Mesothelial cell of epicardium (in vitro differentiated cells): Measurements from ENCODE around the gene PRLR. TPM values are rescaled to one million over a fixed set of nuclear protein-coding genes. Genes with fewer than 3 reads are reported as not detected.

Experiments used
- DNase-seq, 2 experiments: peaks; one replicate each; pipeline ENCODE4 v3.0.0; 2021; ENCODE audit warnings: low spot score in 2 of 2; ENCODE audit not compliant: unreplicated experiment in 2 of 2
- H3K27ac Mint-ChIP-seq: 2 replicates; pipeline ENCODE4 v1.8.0; 2021; ENCODE audit warnings: mixed read lengths
- H3K27me3 Mint-ChIP-seq: 2 replicates; pipeline ENCODE4 v1.8.0; 2021; ENCODE audit warnings: low read depth, mixed read lengths
- H3K36me3 Mint-ChIP-seq: 2 replicates; pipeline ENCODE4 v1.8.0; 2021; ENCODE audit warnings: mixed read lengths
- H3K4me1 Mint-ChIP-seq: 2 replicates; pipeline ENCODE4 v1.8.0; 2021; ENCODE audit warnings: mixed read lengths
- H3K4me3 Mint-ChIP-seq: 2 replicates; pipeline ENCODE4 v1.8.0; 2021; ENCODE audit warnings: mild to moderate bottlenecking, moderate library complexity, mixed read lengths
- H3K9me3 Mint-ChIP-seq: 2 replicates; pipeline ENCODE4 v1.8.0; 2021; ENCODE audit warnings: mixed read lengths
- CTCF ChIP-seq: fragments of 200-600 bp; sonication (generic); IDR thresholded peaks from one replicate; pipeline ENCODE4 v1.5.0; 2021; ENCODE audit warnings: antibody characterized with exemption; ENCODE audit not compliant: unreplicated experiment
- total RNA-seq: library from RNA; stranded (reverse); gene quantifications from 3 replicates; pipeline ENCODE4 v1.2.1, GENCODE V29; 2021

Gene PRLR
- total RNA-seq, 1 donor from 2014 or later = 1.2 TPM

DNA sequence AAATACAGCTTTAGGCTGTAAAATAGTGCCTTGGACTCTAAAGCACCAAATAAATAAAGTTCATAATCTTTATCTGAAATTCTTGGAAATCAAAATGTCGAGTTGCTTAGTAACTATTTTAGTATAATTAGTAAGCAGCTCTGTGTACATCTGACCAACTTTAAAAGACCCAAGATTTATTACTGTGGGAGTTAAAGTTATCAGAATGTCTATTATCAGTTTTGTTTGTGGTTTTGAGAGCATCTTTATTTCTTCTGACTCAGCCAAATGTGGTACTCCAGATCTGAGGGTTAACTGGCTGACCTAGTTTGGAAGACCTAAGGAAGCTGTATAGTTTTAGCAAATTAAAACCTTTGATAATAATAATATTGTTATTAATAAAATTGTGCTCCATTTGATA is 81.2 kb downstream of the PRLR start:
- no peak for DNase-seq
- no peaks in the 10 kb centered on the region for H3K27me3 Mint-ChIP-seq
- H3K9me3 Mint-ChIP-seq = no peaks in the 10 kb centered on the region
- H3K36me3 Mint-ChIP-seq = no peaks in the 10 kb centered on the region
- no peak overlapping the region for H3K27ac Mint-ChIP-seq
- no peak overlapping the region for H3K4me3 Mint-ChIP-seq
- no peak for TF ChIP-seq CTCF
- H3K4me1 Mint-ChIP-seq = no peaks in the 10 kb centered on the region

- Mint-ChIP-seq H3K4me1 (no peaks in the 10 kb centered on the region), H3K36me3 (no peaks in the 10 kb centered on the region), H3K9me3 (no peaks in the 10 kb centered on the region), H3K4me3 (no peak overlapping the region), H3K27me3 (no peaks in the 10 kb centered on the region), H3K27ac (no peak overlapping the region)
- no peak for TF ChIP-seq CTCF
- no peak for DNase-seq
Observed at GRCh38 chr5:35146406-35146805, 83.9 kb downstream of the PRLR start.

GRCh38 chr5:35145691-35146317 is 84.5 kb downstream of the PRLR start:
- Mint-ChIP-seq H3K27ac (no peak overlapping the region), H3K36me3 (no peaks in the 10 kb centered on the region), H3K4me1 (no peaks in the 10 kb centered on the region), H3K9me3 (no peaks in the 10 kb centered on the region), H3K4me3 (no peak overlapping the region), H3K27me3 (no peaks in the 10 kb centered on the region)
- TF ChIP-seq CTCF = no peak
- no peak for DNase-seq

DNA sequence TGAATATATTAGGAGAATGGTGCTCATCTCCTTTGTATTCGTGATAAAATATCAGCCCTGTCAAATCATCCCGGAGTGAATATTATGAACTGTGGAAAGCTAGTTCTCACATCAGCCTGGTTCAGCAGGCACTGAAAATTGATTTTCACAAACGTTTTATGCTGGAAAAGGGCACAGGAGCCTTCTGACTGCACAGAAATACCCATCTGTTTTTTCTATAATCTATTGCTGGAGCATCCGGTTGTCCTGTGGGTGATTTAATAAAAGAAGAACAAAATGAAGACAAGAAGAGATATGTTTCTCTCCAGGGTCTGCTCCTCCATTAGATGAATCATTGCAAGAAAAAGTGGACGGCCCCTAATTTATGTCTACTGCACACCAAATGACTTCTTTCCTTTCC is 85.3 kb downstream of the PRLR start:
- no peak overlapping the region for H3K27ac Mint-ChIP-seq
- H3K4me1 Mint-ChIP-seq = no peaks in the 10 kb centered on the region

GRCh38 chr5:35143841-35144240 is 86.4 kb downstream of the PRLR start:
- DNase-seq = no peak
- TF ChIP-seq CTCF = no peak
- no peaks in the 10 kb centered on the region for H3K4me1 Mint-ChIP-seq
- no peaks in the 10 kb centered on the region for H3K9me3 Mint-ChIP-seq
- H3K27ac Mint-ChIP-seq = no peak overlapping the region
- no peaks in the 10 kb centered on the region for H3K36me3 Mint-ChIP-seq
- H3K27me3 Mint-ChIP-seq = no peaks in the 10 kb centered on the region
- no peak overlapping the region for H3K4me3 Mint-ChIP-seq

More for the DNA sequence above, 85.3 kb downstream of the PRLR start:
- Mint-ChIP-seq H3K36me3 (no peaks in the 10 kb centered on the region), H3K9me3 (no peaks in the 10 kb centered on the region), H3K4me3 (no peak overlapping the region), H3K27me3 (no peaks in the 10 kb centered on the region)
- no peak for DNase-seq
- no peak for TF ChIP-seq CTCF

DNA sequence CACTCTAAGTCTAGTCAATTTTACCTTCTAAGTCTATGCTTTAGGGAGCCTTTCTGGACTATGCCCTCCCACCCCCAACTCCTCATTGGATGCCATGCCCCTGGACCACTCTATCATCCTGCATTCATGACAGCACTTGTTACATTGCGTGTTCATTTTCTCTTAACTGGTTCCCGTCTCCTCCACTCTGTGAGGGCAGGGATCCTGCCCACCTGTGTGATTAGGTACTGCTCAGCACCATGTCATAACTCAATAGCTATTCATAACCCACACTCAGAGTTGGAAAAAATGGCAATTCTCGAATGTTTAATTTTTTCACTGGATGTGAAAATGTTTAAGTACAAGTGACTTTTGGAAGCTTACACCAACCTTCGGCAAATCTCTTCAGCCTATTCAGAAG is 88.5 kb downstream of the PRLR start:
- Mint-ChIP-seq H3K4me3 (no peak overlapping the region), H3K27me3 (no peaks in the 10 kb centered on the region), H3K27ac (no peak overlapping the region), H3K4me1 (no peaks in the 10 kb centered on the region), H3K36me3 (no peaks in the 10 kb centered on the region), H3K9me3 (no peaks in the 10 kb centered on the region)
- no peak for TF ChIP-seq CTCF
- no peak for DNase-seq
